Measurements from ENCODE around the gene EBF3. TPM values are rescaled to one million over a fixed set of nuclear protein-coding genes. Genes with fewer than 3 reads are reported as not detected.

Gene EBF3
- total and polyA plus RNA-seq, 3 experiments from 2014 or later = not detected

GRCh38 chr10:129969184-129969910 is 5.3 kb upstream of the EBF3 start:
- Histone ChIP-seq H3K4me1 (ENCODE audit: insufficient read depth, low read length) (no peaks in the 10 kb centered on the region), H3K36me3 (ENCODE audit: insufficient read depth, low read length) (no peaks in the 10 kb centered on the region), H3K4me3 (ENCODE audit: low read length) (no peak overlapping the region), H3K27ac (ENCODE audit: low read depth, low read length) (no peak overlapping the region), H3K27me3 (ENCODE audit: insufficient read depth, low read length, poor library complexity, severe bottlenecking) (peaks cover 30% of the 10 kb centered on the region), H3K9me3 (ENCODE audit: low read length) (no peaks in the 10 kb centered on the region)
- Mint-ChIP-seq H3K9me3 (peaks cover 0 to 2% (median 0%) of the 10 kb centered on the region in 5 donors), H3K4me1 (peaks cover 6 to 25% (median 13%) of the 10 kb centered on the region in 3 donors), H3K27me3 (peaks cover 53 to 54% of the 10 kb centered on the region in 2 donors), H3K27ac (peak overlapping the region in 1 of 8 donors; percentile 75), H3K4me3 (peak overlapping the region in 1 of 7 donors; percentile 51), H3K36me3 (no peaks in the 10 kb centered on the region)
- POLR2A ChIA-PET = no interaction called here
- no peak for DNase-seq
- CTCF ChIA-PET = no interaction called here

GRCh38 chr10:129968853-129969183 is 4.7 kb upstream of the EBF3 start:
- CTCF ChIA-PET = no interaction called here
- peaks cover 0 to 2% (median 0%) of the 10 kb centered on the region in 5 donors for H3K9me3 Mint-ChIP-seq
- Histone ChIP-seq H3K4me1 (ENCODE audit: insufficient read depth, low read length) (no peaks in the 10 kb centered on the region), H3K27me3 (ENCODE audit: insufficient read depth, low read length, poor library complexity, severe bottlenecking) (peaks cover 30% of the 10 kb centered on the region), H3K9me3 (ENCODE audit: low read length) (no peaks in the 10 kb centered on the region), H3K27ac (ENCODE audit: low read depth, low read length) (no peak overlapping the region), H3K36me3 (ENCODE audit: insufficient read depth, low read length) (no peaks in the 10 kb centered on the region), H3K4me3 (ENCODE audit: low read length) (no peak overlapping the region)
- peaks cover 49 to 50% of the 10 kb centered on the region in 2 donors for H3K27me3 Mint-ChIP-seq
- H3K4me3 Mint-ChIP-seq = no peak overlapping the region
- POLR2A ChIA-PET = no interaction called here
- no peaks in the 10 kb centered on the region for H3K36me3 Mint-ChIP-seq
- H3K4me1 Mint-ChIP-seq = peaks cover 6 to 25% (median 12%) of the 10 kb centered on the region in 3 donors
- DNase-seq = no peak
- H3K27ac Mint-ChIP-seq = no peak overlapping the region

- H3K4me3 ChIP-seq (ENCODE audit: low read length) = no peak overlapping the region
- ChIA-PET POLR2A (no interaction called here), CTCF (no interaction called here)
- Mint-ChIP-seq H3K27me3 (peaks cover 45 to 47% of the 10 kb centered on the region in 2 donors), H3K36me3 (no peaks in the 10 kb centered on the region), H3K27ac (no peak overlapping the region), H3K4me1 (peaks cover 6 to 27% (median 12%) of the 10 kb centered on the region in 3 donors), H3K9me3 (peaks cover 0 to 2% (median 0%) of the 10 kb centered on the region in 5 donors), H3K4me3 (no peak overlapping the region)
- DNase-seq = no peak
- no peak overlapping the region for H3K27ac ChIP-seq (ENCODE audit: low read depth, low read length)
- H3K36me3 ChIP-seq (ENCODE audit: insufficient read depth, low read length) = no peaks in the 10 kb centered on the region
- H3K27me3 ChIP-seq (ENCODE audit: insufficient read depth, low read length, poor library complexity, severe bottlenecking) = peaks cover 30% of the 10 kb centered on the region
- no peaks in the 10 kb centered on the region for H3K4me1 ChIP-seq (ENCODE audit: insufficient read depth, low read length)
- no peaks in the 10 kb centered on the region for H3K9me3 ChIP-seq (ENCODE audit: low read length)
Observed at GRCh38 chr10:129968020-129968852, 4.2 kb upstream of the EBF3 start.

- no peak overlapping the region for H3K27ac Mint-ChIP-seq
- H3K9me3 Mint-ChIP-seq = peaks cover 0 to 4% (median 2%) of the 10 kb centered on the region in 5 donors
- Histone ChIP-seq H3K36me3 (ENCODE audit: insufficient read depth, low read length) (no peaks in the 10 kb centered on the region), H3K9me3 (ENCODE audit: low read length) (no peaks in the 10 kb centered on the region), H3K4me1 (ENCODE audit: insufficient read depth, low read length) (peaks cover 6% of the 10 kb centered on the region), H3K4me3 (ENCODE audit: low read length) (no peak overlapping the region), H3K27ac (ENCODE audit: low read depth, low read length) (no peak overlapping the region), H3K27me3 (ENCODE audit: insufficient read depth, low read length, poor library complexity, severe bottlenecking) (peaks cover 37% of the 10 kb centered on the region)
- H3K4me3 Mint-ChIP-seq = no peak overlapping the region
- ChIA-PET CTCF (no interaction called here), POLR2A (no interaction called here)
- DNase-seq = no peak
- H3K4me1 Mint-ChIP-seq = peaks cover 10 to 33% (median 17%) of the 10 kb centered on the region in 3 donors
- H3K27me3 Mint-ChIP-seq = peaks cover 50 to 52% of the 10 kb centered on the region in 2 donors
- H3K36me3 Mint-ChIP-seq = peaks cover 0 to under 1% (median 0%) of the 10 kb centered on the region in 3 donors
Observed at GRCh38 chr10:129967579-129968019, 3.5 kb upstream of the EBF3 start.

- Histone ChIP-seq H3K27ac (ENCODE audit: low read depth, low read length) (no peak overlapping the region), H3K4me3 (ENCODE audit: low read length) (no peak overlapping the region), H3K27me3 (ENCODE audit: insufficient read depth, low read length, poor library complexity, severe bottlenecking) (peaks cover 42% of the 10 kb centered on the region), H3K4me1 (ENCODE audit: insufficient read depth, low read length) (peaks cover 11% of the 10 kb centered on the region), H3K36me3 (ENCODE audit: insufficient read depth, low read length) (no peaks in the 10 kb centered on the region), H3K9me3 (ENCODE audit: low read length) (no peaks in the 10 kb centered on the region)
- DNase-seq = no peak
- Mint-ChIP-seq H3K27me3 (peaks cover 53 to 56% of the 10 kb centered on the region in 2 donors), H3K4me1 (peaks cover 14 to 38% (median 18%) of the 10 kb centered on the region in 3 donors), H3K27ac (no peak overlapping the region), H3K4me3 (no peak overlapping the region), H3K9me3 (peaks cover 0 to 4% (median 2%) of the 10 kb centered on the region in 5 donors), H3K36me3 (peaks cover 0 to 2% (median 0%) of the 10 kb centered on the region in 3 donors)
- ChIA-PET CTCF (no interaction called here), POLR2A (no interaction called here)
Observed at GRCh38 chr10:129966889-129967578, 3.0 kb upstream of the EBF3 start.

- peaks cover 55 to 58% of the 10 kb centered on the region in 2 donors for H3K27me3 Mint-ChIP-seq
- Histone ChIP-seq H3K27ac (ENCODE audit: low read depth, low read length) (no peak overlapping the region), H3K9me3 (ENCODE audit: low read length) (no peaks in the 10 kb centered on the region), H3K4me3 (ENCODE audit: low read length) (no peak overlapping the region), H3K4me1 (ENCODE audit: insufficient read depth, low read length) (peaks cover 12% of the 10 kb centered on the region), H3K36me3 (ENCODE audit: insufficient read depth, low read length) (no peaks in the 10 kb centered on the region), H3K27me3 (ENCODE audit: insufficient read depth, low read length, poor library complexity, severe bottlenecking) (peaks cover 46% of the 10 kb centered on the region)
- H3K4me3 Mint-ChIP-seq = peak overlapping the region in 1 of 7 donors; percentile 31
- peak overlapping the region in 1 of 8 donors; percentile 62 for H3K27ac Mint-ChIP-seq
- DNase-seq = no peak
- CTCF ChIA-PET = no interaction called here
- peaks cover 0 to 7% (median 3%) of the 10 kb centered on the region in 5 donors for H3K9me3 Mint-ChIP-seq
- peaks cover 0 to 2% (median 0%) of the 10 kb centered on the region in 3 donors for H3K36me3 Mint-ChIP-seq
- POLR2A ChIA-PET = no interaction called here
- peaks cover 15 to 38% (median 16%) of the 10 kb centered on the region in 3 donors for H3K4me1 Mint-ChIP-seq
Observed at GRCh38 chr10:129966370-129966888, 2.4 kb upstream of the EBF3 start.

GRCh38 chr10:129965959-129966358 is 1.9 kb upstream of the EBF3 start:
- Mint-ChIP-seq H3K27me3 (peaks cover 58 to 61% of the 10 kb centered on the region in 2 donors), H3K36me3 (peaks cover 0 to 2% (median 0%) of the 10 kb centered on the region in 3 donors), H3K9me3 (peaks cover 0 to 12% (median 6%) of the 10 kb centered on the region in 5 donors), H3K4me1 (peaks cover 15 to 41% (median 20%) of the 10 kb centered on the region in 3 donors), H3K27ac (peak overlapping the region in 1 of 8 donors; percentile 62), H3K4me3 (peak overlapping the region in 3 of 7 donors; percentile 15 to 73 (median 61))
- H3K4me3 ChIP-seq (ENCODE audit: low read length) = no peak overlapping the region
- no peak for DNase-seq
- POLR2A ChIA-PET = no interaction called here
- CTCF ChIA-PET = no interaction called here
- H3K27me3 ChIP-seq (ENCODE audit: insufficient read depth, low read length, poor library complexity, severe bottlenecking) = peaks cover 48% of the 10 kb centered on the region
- no peaks in the 10 kb centered on the region for H3K9me3 ChIP-seq (ENCODE audit: low read length)
- H3K27ac ChIP-seq (ENCODE audit: low read depth, low read length) = no peak overlapping the region
- no peaks in the 10 kb centered on the region for H3K36me3 ChIP-seq (ENCODE audit: insufficient read depth, low read length)
- peaks cover 12% of the 10 kb centered on the region for H3K4me1 ChIP-seq (ENCODE audit: insufficient read depth, low read length)
